Fibroblast of skin of right biceps (primary cell): ENCODE measurements around the gene SMIM27.
A peak's percentile ranks its signal among the peaks of the same experiment; 100 is the strongest.
"Not testable (repeated sequence)": the region's sequence is repeated elsewhere in the genome, so short reads cannot be mapped to it uniquely, and the experiment has no call there.

ENCODE experiments used
- DNase-seq: peaks from one replicate; pipeline ENCODE4 v3.0.0-alpha.2; 2013

Gene SMIM27

DNA sequence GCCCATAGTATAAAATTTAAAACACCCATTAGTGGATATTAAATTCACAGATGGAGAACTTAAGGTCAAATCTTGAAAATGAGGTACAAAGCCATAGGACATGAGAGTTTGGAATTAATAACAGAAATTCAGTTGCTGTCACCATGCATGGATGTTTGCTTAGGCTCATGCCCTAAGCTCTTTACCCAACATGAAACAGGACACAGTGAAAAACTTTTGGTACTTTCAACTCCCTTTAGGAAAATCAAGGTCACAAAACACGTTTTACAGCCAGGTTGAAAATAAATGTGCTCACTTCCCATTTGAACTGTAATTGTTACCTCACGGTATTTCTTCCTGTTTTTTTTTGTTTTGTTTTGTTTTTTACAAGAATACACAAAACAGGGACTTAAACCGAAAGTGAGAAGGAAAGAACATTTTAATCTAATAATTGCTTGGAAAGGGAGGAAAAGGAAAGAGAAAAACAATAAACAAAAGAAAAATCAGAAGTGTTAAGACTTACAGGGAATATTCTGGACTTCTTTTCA, 6.3 kb downstream of the SMIM27 start:
- no peak for DNase-seq

- no peak for DNase-seq
Observed at GRCh38 chr9:32565967-32566366, 13.8 kb downstream of the SMIM27 start.

DNA sequence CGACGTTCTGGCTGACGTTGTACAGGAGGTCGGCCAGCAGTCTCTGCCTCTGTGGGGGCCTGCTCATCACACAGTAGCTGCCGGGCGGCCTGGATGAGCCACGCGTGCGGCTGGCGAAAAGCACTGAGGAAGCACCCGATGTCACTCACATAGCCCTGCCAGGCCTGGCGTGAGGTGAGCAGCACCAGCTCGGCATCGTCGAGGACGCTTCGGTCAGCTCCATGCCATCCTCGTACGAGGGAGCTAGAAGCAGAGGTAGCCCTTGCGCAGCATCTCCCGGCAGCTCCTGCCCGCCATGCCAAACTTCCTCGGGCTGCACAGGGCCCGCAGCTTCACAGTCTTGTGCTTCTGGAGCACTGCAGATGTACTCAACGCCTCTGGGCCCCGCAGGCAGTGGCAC, 14.6 kb downstream of the SMIM27 start:
- DNase-seq = no peak

DNA sequence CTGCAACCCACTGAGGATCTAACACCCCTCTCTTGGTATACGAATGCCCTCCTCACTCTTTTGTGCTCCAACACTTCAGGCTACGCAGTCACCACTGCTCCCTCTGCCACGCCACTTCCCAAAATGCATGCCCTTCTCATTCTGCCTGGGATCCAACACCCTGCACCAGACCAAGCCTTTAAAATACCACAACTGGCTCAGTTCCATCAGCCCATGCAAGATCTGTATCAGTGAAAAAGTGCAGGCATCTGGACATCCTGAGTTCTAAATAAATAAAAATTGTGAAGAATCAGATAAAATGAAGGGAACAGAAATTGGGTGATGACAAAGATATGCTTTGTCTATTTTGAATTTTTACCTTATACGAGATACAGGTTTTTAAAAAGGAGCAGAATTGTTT, 18.1 kb downstream of the SMIM27 start:
- DNase-seq = no peak

GRCh38 chr9:32571969-32572899, 20.1 kb downstream of the SMIM27 start:
- DNase-seq = peak; percentile 73

GRCh38 chr9:32572900-32573523, 20.9 kb downstream of the SMIM27 start, which contains the start of gene NDUFB6:
NDUFB6 (minus strand) TSS chr9:32573159; CDS start chr9:32573060, 99 bp downstream.
- DNase-seq = peak; percentile 93

DNA sequence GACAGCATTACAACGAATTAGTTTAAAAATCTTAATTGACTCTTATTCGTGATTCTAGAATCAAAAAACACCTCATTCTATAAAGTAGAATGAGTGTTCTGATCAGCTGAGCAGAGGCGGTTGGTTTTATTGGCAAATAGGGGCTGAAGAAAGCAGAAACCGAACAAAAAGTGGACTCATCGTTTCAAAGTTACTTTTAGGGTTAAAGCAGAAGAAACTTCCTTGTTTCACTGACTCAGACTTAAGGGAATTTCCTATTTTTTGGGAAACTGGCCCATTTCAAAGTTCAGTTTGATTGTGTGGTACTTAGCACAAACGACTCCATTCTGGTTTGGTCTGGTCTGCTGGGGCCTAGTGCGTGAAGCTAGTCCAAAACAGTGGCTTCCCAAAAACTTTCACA, 21.7 kb downstream of the SMIM27 start:
- no peak for DNase-seq

DNA sequence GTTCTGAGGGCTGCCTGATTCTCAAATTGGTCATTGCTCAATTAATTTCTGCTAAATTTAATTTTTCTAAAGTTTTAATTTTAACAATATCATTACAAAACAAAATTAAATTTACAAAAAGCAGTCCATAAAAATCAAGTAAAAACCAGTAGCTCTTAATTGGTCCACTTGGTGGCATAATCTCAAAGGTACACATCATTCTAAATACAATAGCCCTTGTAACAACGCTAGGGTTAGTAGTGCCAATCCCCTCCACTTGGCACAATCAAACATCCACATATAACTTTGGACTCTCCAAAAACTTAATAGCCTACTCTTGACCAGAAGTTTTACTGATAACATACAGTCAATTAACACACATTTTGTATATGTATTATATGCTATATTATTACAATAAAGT, 22.7 kb downstream of the SMIM27 start:
- DNase-seq = no peak

- no peak for DNase-seq
Observed at GRCh38 chr9:32577316-32577715, 25.2 kb downstream of the SMIM27 start.

DNA sequence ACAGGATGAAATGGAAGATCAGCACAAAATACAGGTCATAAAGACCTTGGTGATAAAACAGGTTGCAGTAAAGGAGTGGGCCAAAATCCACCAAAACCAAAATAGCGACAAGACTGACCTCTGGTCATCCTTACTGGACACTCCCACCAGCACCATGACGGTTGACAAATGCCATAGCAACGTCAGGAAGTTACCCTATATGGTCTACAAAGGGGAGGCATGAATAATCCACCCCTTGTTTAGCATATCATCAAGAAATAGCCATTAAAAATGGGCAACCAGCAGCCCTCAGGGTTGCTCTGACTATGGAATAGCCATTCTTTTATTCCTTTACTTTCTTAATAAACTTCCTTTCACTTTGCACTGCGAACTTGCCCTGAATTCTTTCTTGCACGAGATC, 26.8 kb downstream of the SMIM27 start:
- no peak for DNase-seq

- peak; percentile 43 for DNase-seq
Observed at GRCh38 chr9:32579706-32580331, 27.7 kb downstream of the SMIM27 start.

GRCh38 chr9:32580631-32581300, 28.6 kb downstream of the SMIM27 start:
- DNase-seq = no peak

- DNase-seq = peak; percentile 48
Observed at GRCh38 chr9:32581512-32582143, 29.5 kb downstream of the SMIM27 start.

DNA sequence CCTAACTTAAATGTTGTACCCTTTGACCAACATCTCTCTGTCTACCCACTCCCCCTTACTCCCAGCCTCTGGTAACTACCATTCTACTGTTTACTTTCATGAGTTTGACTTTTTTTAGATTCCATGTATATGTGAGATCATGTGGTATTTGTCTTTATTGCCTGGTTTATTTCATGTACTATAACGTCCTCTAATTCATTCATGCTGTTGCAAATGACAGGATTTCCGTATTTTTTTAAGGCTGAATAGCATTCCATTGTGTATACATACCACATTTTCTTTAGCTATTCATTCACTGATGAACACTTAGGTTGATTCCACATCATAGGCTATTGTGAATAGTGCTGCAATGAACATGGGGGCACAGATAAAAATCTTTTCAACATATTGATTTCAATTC, 32.7 kb downstream of the SMIM27 start:
- peak; percentile 47 for DNase-seq

DNA sequence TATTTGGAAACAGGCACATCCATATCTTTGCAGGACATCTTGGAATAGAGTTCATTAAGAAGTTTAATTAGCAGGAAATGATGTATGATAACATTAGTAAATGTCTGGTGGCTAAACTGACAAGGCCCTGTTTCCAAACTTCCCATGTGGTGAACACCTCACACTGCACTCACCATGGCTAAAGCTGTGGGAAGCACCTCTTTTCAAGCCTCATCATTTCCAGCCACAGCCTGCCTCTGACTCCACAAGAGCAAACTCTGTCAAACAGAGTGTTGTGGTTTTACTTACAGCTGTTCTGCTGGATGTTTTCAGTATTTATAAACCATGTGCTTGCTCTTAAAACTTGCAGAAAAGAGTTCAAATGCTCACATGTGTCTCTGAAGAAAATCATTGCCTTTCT, 35.8 kb downstream of the SMIM27 start:
- DNase-seq = no peak

GRCh38 chr9:32589083-32589723, 37.1 kb downstream of the SMIM27 start:
- peak; percentile 48 for DNase-seq

DNA sequence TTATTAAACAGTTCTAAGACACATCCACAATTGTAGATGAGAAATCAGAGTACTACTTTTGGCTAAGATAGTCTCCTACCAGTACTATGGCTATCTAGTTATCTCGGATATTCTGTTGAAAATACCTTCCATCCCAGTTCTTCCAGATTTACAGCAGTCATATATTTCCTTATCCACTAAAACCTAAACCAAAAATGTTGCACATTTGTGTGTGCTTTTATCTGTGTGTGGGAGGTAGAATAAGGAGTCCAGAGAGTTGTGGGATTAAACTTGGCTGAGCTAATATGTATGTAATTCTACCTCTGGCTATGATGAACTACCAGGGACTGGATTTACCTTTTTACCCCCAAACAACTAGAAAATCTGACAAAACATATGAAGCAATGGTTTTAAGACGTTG, 38.3 kb downstream of the SMIM27 start:
- no peak for DNase-seq

GRCh38 chr9:32590898-32591297, 38.8 kb downstream of the SMIM27 start:
- no peak for DNase-seq

DNA sequence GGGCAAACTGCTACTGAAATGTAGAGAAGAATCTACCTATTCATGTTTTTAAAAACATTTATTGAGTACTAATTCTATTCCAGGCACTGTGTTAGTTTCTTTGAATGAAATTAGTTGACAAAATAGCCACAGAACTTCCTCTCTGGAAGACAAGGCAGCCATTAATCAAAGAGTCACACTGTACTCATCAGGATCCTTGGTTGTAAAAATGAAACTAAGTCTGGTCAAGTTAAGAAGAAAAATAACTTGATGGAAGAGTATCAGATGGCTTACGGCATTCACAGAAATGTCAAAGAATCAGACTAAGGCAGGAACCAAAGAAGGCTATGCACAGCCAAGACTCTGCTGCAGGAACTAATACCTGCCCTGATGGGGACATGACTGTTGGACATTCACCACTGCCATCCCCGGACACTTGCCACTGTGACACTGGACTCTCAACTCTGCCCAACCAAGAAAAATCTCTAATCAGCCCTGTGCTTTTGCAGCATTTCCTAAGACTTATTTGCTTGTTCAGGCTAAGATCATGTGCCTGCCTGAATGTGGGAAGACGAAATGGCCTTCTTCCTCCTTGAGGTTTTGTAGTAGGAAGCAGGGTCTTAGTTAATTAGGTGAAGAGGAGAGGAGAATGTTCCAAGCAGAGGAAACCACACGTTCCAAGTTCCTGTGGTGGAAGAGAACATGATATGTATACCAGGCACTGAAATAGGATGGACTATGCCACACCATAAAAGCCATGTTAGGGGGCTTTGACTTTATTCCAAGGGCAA, 44.2 kb downstream of the SMIM27 start:
- no peak for DNase-seq

DNA sequence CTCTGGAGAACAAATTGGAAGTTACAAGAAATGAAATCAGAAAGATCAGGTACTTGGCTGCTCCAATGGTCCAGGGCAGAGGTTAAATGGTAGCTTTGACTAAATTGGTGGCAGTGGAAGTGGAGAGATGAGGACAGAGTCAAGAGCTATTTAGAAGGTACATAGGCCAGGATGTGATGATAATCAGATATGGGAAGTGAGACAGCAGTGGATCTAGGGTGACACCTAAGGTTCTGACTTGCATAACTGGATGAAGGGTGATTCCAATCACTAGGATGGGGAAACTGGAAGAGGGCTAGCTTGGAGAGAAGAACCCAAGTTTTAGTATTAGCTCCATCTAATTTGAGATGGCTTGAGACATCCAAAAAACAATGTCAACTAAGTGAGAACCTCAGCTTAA, 44.8 kb downstream of the SMIM27 start:
- DNase-seq = no peak

DNA sequence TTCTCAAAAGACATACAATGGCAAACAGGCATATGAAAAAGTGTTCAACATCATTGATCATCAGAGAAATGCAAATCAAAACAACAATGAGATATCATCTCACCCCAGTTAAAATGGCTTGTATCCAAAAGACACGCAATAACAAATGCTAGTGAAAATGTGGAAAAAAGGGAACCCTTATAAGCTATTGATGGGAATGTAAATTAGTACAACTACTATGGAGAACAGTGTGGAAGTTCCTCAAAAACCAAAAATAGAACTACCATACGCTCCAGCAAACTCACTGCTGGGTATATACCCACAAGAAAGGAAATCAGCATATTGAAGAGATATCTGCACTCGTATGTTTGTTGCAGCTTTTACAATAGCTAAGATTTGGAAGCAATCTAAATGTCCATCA, 46.9 kb downstream of the SMIM27 start:
- DNase-seq = not testable (repeated sequence)
